RWPE2 (cell line): ENCODE measurements around the gene NALF2.
A peak's percentile ranks its signal among the peaks of the same experiment; 100 is the strongest.

ENCODE experiments used
- ATAC-seq: fragments of 200-7000 bp; cut with Tn5 transposase; 3 replicates; pipeline ENCODE4 v1.9.1; 2021; ENCODE audit warnings: low read depth
- DNase-seq: peaks from one replicate; pipeline ENCODE4 v3.0.0-alpha.2; 2020; ENCODE audit warnings: low spot score
- H3K27ac ChIP-seq: fragments of 450-650 bp; 2 replicates; pipeline ENCODE4 v1.5.1; 2017; ENCODE audit warnings: mild to moderate bottlenecking; ENCODE audit not compliant: poor library complexity, severe bottlenecking
- H3K27me3 ChIP-seq: fragments of 250-450 bp; sonication (Bioruptor Pico); 2 replicates; pipeline ENCODE4 v1.5.1; 2021; ENCODE audit warnings: mild to moderate bottlenecking, moderate library complexity; ENCODE audit not compliant: insufficient read depth, poor library complexity, severe bottlenecking
- H3K36me3 ChIP-seq: fragments of 250-450 bp; sonication (Bioruptor Pico); 2 replicates; pipeline ENCODE4 v1.5.1; 2020; ENCODE audit warnings: low read depth, mild to moderate bottlenecking, moderate library complexity
- H3K4me1 ChIP-seq: fragments of 250-450 bp; sonication (Bioruptor Pico); 2 replicates; pipeline ENCODE4 v1.5.1; 2021; ENCODE audit warnings: mild to moderate bottlenecking, moderate library complexity; ENCODE audit not compliant: insufficient read depth, poor library complexity, severe bottlenecking
- H3K4me3 ChIP-seq: fragments of 250-450 bp; sonication (Bioruptor Pico); 2 replicates; pipeline ENCODE4 v1.5.1; 2021; ENCODE audit warnings: mild to moderate bottlenecking, moderate library complexity; ENCODE audit not compliant: severe bottlenecking
- H3K9me3 ChIP-seq: fragments of 250-450 bp; sonication (Bioruptor Pico); 2 replicates; pipeline ENCODE4 v1.5.1; 2021; ENCODE audit warnings: mild to moderate bottlenecking, moderate library complexity; ENCODE audit not compliant: severe bottlenecking
- CTCF ChIP-seq: fragments of 450-650 bp; IDR thresholded peaks from one replicate; pipeline ENCODE4 v1.5.1; 2017; ENCODE audit warnings: mild to moderate bottlenecking, moderate library complexity; ENCODE audit not compliant: poor library complexity, severe bottlenecking

The NALF2 gene

GRCh38 chrX:69503782-69504625, at the start of gene NALF2:
Gene NALF2, plus strand, starts transcription at chrX:69504326. Its CDS starts 957 bp downstream, at chrX:69505283.
- peak; percentile 71 for ATAC-seq
- H3K9me3 ChIP-seq = no peaks in the 10 kb centered on the region
- DNase-seq = peak; percentile 71
- H3K4me1 ChIP-seq = no peaks in the 10 kb centered on the region
- peaks cover 6% of the 10 kb centered on the region for H3K27me3 ChIP-seq
- no peak within 1 kb of the TSS for H3K27ac ChIP-seq
- no peaks in the 10 kb centered on the region for H3K36me3 ChIP-seq
- TF ChIP-seq CTCF = peak; percentile 3
- peak within 1 kb of the TSS; percentile 41 for H3K4me3 ChIP-seq

- H3K4me1 ChIP-seq = no peaks in the 10 kb centered on the region
- ATAC-seq (no peak), DNase-seq (no peak)
- no peaks in the 10 kb centered on the region for H3K9me3 ChIP-seq
- H3K36me3 ChIP-seq = no peaks in the 10 kb centered on the region
- H3K4me3 ChIP-seq = no peak overlapping the region
- TF ChIP-seq CTCF = no peak
- no peaks in the 10 kb centered on the region for H3K27me3 ChIP-seq
- no peak overlapping the region for H3K27ac ChIP-seq
These were observed 46.4 kb upstream of the NALF2 start for GRCh38 chrX:69457756-69458155.

- ATAC-seq = no peak
- H3K9me3 ChIP-seq = no peaks in the 10 kb centered on the region
- no peak for TF ChIP-seq CTCF
These were observed 37.6 kb upstream of the NALF2 start for GRCh38 chrX:69466546-69466945.

DNA sequence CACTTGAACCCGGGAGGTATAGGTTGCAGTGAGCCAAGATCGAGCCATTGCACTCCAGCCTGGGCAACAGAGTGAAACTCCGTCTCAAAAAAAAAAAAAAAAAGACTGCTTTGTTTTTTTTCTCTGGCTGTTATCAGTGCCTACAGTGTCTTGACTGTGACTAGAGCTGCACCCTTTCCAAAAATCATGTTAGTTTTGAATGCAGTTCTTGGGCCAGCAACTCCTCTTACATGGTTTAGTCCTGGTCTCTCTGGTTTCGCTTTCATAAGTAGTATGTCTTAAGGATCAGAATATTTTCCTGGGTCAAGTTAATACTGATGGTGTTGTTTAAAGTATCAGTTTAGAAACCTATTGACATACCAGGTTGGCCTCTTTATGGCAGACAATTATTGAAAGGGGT, 34.2 kb upstream of the NALF2 start:
- H3K4me1 ChIP-seq = no peaks in the 10 kb centered on the region
- TF ChIP-seq CTCF = no peak
- H3K27ac ChIP-seq = no peak overlapping the region
- DNase-seq (no peak), ATAC-seq (no peak)
- no peak overlapping the region for H3K4me3 ChIP-seq
- no peaks in the 10 kb centered on the region for H3K36me3 ChIP-seq
- H3K27me3 ChIP-seq = no peaks in the 10 kb centered on the region
- H3K9me3 ChIP-seq = no peaks in the 10 kb centered on the region

More at GRCh38 chrX:69466546-69466945, 37.6 kb upstream of the NALF2 start:
- Histone ChIP-seq H3K27me3 (no peaks in the 10 kb centered on the region), H3K4me3 (no peak overlapping the region), H3K36me3 (no peaks in the 10 kb centered on the region), H3K4me1 (no peaks in the 10 kb centered on the region), H3K27ac (no peak overlapping the region)
- no peak for DNase-seq

GRCh38 chrX:69489625-69490024, 14.5 kb upstream of the NALF2 start:
- Histone ChIP-seq H3K27me3 (no peaks in the 10 kb centered on the region), H3K4me1 (no peaks in the 10 kb centered on the region), H3K9me3 (no peaks in the 10 kb centered on the region), H3K4me3 (no peak overlapping the region), H3K27ac (no peak overlapping the region), H3K36me3 (no peaks in the 10 kb centered on the region)
- TF ChIP-seq CTCF = no peak
- DNase-seq (no peak), ATAC-seq (no peak)
